Inferior parietal cortex (tissue), 1 donor: ENCODE results near the gene CGB3.
A peak's percentile ranks its signal among the peaks of the same experiment; 100 is the strongest.

Experiments used
- DNase-seq: peaks from one replicate; pipeline ENCODE4 v3.0.0-alpha.2; 2016; ENCODE audit errors: extremely low spot score

CGB3 gene

GRCh38 chr19:49016067-49016839 is 7.9 kb downstream of the CGB3 start:
- no peak for DNase-seq

GRCh38 chr19:49014870-49015255 is 9.3 kb downstream of the CGB3 start:
- DNase-seq = no peak

GRCh38 chr19:49014123-49014869 is 9.8 kb downstream of the CGB3 start:
- no peak for DNase-seq

GRCh38 chr19:49011194-49011593 is 12.9 kb downstream of the CGB3 start:
- no peak for DNase-seq

- DNase-seq = no peak
Measured at GRCh38 chr19:49010453-49010852, 13.7 kb downstream of the CGB3 start.

GRCh38 chr19:49009828-49010227 is 14.3 kb downstream of the CGB3 start:
- no peak for DNase-seq

GRCh38 chr19:49006905-49007304 is 17.2 kb downstream of the CGB3 start:
- no peak for DNase-seq

- DNase-seq = no peak
Measured at GRCh38 chr19:49004964-49005614, 19.0 kb downstream of the CGB3 start.

- DNase-seq = no peak
Measured at GRCh38 chr19:49004133-49004532, 20.0 kb downstream of the CGB3 start.

GRCh38 chr19:48999481-49000325 is 24.4 kb downstream of the CGB3 start:
- DNase-seq = peak; percentile 30

GRCh38 chr19:48997972-48998371 is 26.2 kb downstream of the CGB3 start:
- DNase-seq = no peak

GRCh38 chr19:48994035-48994386 is 30.1 kb downstream of the CGB3 start:
- DNase-seq = no peak

- peak; percentile 99 for DNase-seq
Measured at GRCh38 chr19:48993175-48994034, 30.7 kb downstream of the CGB3 start, which contains the start of the genes GYS1 and RUVBL2. TSS of gene GYS1 (minus strand) at chr19:48993309. CDS start at chr19:48993112, 197 bp downstream. TSS of gene RUVBL2 (plus strand) at chr19:48993887. CDS start at chr19:48993912, 25 bp downstream.

GRCh38 chr19:48992581-48993174 is 31.5 kb downstream of the CGB3 start:
- DNase-seq = no peak

- DNase-seq = no peak
Measured at GRCh38 chr19:48991873-48992580, 32.1 kb downstream of the CGB3 start.

GRCh38 chr19:48991011-48991609 is 33.0 kb downstream of the CGB3 start:
- DNase-seq = no peak

GRCh38 chr19:48990400-48990799 is 33.7 kb downstream of the CGB3 start:
- no peak for DNase-seq

- no peak for DNase-seq
Measured at GRCh38 chr19:48989701-48990291, 34.3 kb downstream of the CGB3 start.

GRCh38 chr19:48988860-48989259 is 35.3 kb downstream of the CGB3 start:
- DNase-seq = no peak
